Cerebellar nuclear complex (tissue), 1 donor: ENCODE results near the gene ATG12.
A peak's percentile ranks its signal among the peaks of the same experiment; 100 is the strongest.
"Not testable (repeated sequence)": the region's sequence is repeated elsewhere in the genome, so short reads cannot be mapped to it uniquely, and the experiment has no call there.

Source experiments
- DNase-seq, 2 experiments: peaks; one replicate each; lab custom pipeline; 2025; lab: John Stamatoyannopoulos, UW

The ATG12 gene

GRCh38 chr5:115841382-115842088 is at the start of gene ATG12, which contains the start of gene AP3S1:
Gene ATG12 (minus strand): TSS chr5:115841565. CDS start chr5:115841552, 13 bp downstream.
Gene AP3S1 (plus strand): TSS chr5:115841935. CDS start chr5:115842038, 103 bp downstream.
- DNase-seq = peak; percentile 15 to 58

GRCh38 chr5:115888027-115888426 is 46.7 kb upstream of the ATG12 start:
- no peak for DNase-seq

- not testable (repeated sequence) for DNase-seq
These were observed 43.8 kb upstream of the ATG12 start for GRCh38 chr5:115885208-115885607.

GRCh38 chr5:115884704-115885103 is 43.3 kb upstream of the ATG12 start:
- no peak for DNase-seq

- not testable (repeated sequence) for DNase-seq
These were observed 41.1 kb upstream of the ATG12 start for GRCh38 chr5:115882434-115882833.

GRCh38 chr5:115877342-115877741 is 36.0 kb upstream of the ATG12 start:
- not testable (repeated sequence) for DNase-seq

GRCh38 chr5:115875447-115875846 is 34.1 kb upstream of the ATG12 start:
- no peak for DNase-seq

GRCh38 chr5:115873392-115873791 is 32.0 kb upstream of the ATG12 start:
- DNase-seq = no peak

- DNase-seq = no peak
These were observed 31.1 kb upstream of the ATG12 start for GRCh38 chr5:115872447-115872846.

GRCh38 chr5:115869256-115869795 is 28.0 kb upstream of the ATG12 start:
- DNase-seq = no peak

- no peak for DNase-seq
These were observed 18.0 kb upstream of the ATG12 start for GRCh38 chr5:115859378-115859777.

- no peak for DNase-seq
These were observed 17.0 kb upstream of the ATG12 start for GRCh38 chr5:115858396-115858795.

- no peak for DNase-seq
These were observed 16.4 kb upstream of the ATG12 start for GRCh38 chr5:115857626-115858349.

- no peak for DNase-seq
These were observed 15.7 kb upstream of the ATG12 start for GRCh38 chr5:115857057-115857479.

- DNase-seq = no peak
These were observed 14.6 kb upstream of the ATG12 start for GRCh38 chr5:115855959-115856358.

- no peak for DNase-seq
These were observed 12.8 kb upstream of the ATG12 start for GRCh38 chr5:115854139-115854538.

GRCh38 chr5:115850744-115851416 is 9.5 kb upstream of the ATG12 start:
- DNase-seq = no peak

- DNase-seq = no peak
These were observed 8.0 kb upstream of the ATG12 start for GRCh38 chr5:115849258-115849798.

- no peak for DNase-seq
These were observed 5.9 kb upstream of the ATG12 start for GRCh38 chr5:115847290-115847689.

- no peak for DNase-seq
These were observed 3.0 kb upstream of the ATG12 start for GRCh38 chr5:115844321-115844817.

- no peak for DNase-seq
These were observed 2.2 kb upstream of the ATG12 start for GRCh38 chr5:115843444-115844130.
